Stomach (tissue), 4 donors: ENCODE results near the gene ITIH3.

Experiments used
- CTCF ChIP-seq, 7 experiments: fragments of 450-650 bp in 4 of 7; fragments of 200-600 bp in 3 of 7; sonication (generic) in 3 of 7; IDR thresholded peaks; one replicate each; pipeline ENCODE4 v1.5.1; 2016 to 2019; ENCODE audit warnings: antibody characterized with exemption in 7 of 7, control low read depth in 2 of 7, mild to moderate bottlenecking in 1 of 7
- POLR2AphosphoS5 ChIP-seq, 3 donors: sonication (generic); formaldehyde crosslinking; IDR thresholded peaks; one replicate each; pipeline ENCODE4 v1.6.1; 2016; ENCODE audit warnings: antibody characterized with exemption in 3 of 3

DNA sequence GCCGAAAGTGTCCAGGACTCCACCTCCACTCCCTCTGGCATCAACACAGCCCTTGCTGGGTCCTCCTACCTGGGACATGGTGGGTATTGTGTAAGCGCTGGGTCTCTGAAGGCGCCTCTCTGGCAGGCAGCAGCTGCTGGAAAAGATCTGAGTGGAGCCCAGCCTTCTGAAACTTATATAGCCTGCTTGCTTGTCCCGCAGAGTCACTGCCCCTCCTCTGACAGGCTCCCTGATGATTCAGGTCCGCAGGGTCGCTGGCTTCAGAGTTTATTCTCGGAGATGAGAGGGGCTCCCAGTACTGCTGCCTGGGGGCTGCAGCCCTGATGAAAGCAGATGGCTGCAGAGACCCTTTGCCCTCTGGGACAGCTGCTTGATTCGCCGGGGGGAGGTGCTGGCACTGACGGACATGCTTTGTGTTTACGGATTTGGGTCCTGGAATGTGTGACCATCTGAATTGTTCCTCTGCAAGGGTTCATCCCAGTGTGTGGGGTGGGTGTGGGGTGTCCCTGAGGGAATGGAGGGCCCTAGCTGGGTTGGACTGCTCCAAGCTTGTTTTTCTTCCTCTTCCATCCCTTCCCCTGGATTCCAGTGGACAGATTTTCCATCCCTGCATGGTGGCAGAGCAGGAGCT is 40.4 kb downstream of the ITIH3 start, which contains the start of gene MUSTN1:
- no peak for TF ChIP-seq POLR2AphosphoS5 (IDR thresholded peaks at IDR 0.05)
- no peak for TF ChIP-seq CTCF (IDR thresholded peaks at IDR 0.05)
